MM.1S (cell line): ENCODE data around the gene AFAP1.

Experiments used
- DNase-seq: peaks from one replicate; pipeline ENCODE4 v3.0.0-alpha.2; 2015
- H2AFZ ChIP-seq: fragments of 300-600 bp; sonication (generic); 2 replicates; pipeline ENCODE4 v1.6.0; 2016; ENCODE audit warnings: antibody characterized with exemption, low read length
- H3F3A ChIP-seq: fragments of 300-600 bp; sonication (generic); 2 replicates; pipeline ENCODE4 v1.6.1; 2016; ENCODE audit warnings: mild to moderate bottlenecking, antibody characterized with exemption, low read length, moderate library complexity, mixed read lengths; ENCODE audit not compliant: insufficient read depth
- H3K27ac ChIP-seq: fragments of 300-600 bp; sonication (generic); 2 replicates; pipeline ENCODE4 v1.5.1; 2016; ENCODE audit warnings: mild to moderate bottlenecking, low read length
- H3K27me3 ChIP-seq: fragments of 300-600 bp; sonication (generic); replicated peaks from 2 replicates; pipeline ENCODE4 v1.6.0; 2016; ENCODE audit warnings: low read length; ENCODE audit not compliant: insufficient read depth
- H3K36me3 ChIP-seq: fragments of 300-600 bp; sonication (generic); replicated peaks from 2 replicates; pipeline ENCODE4 v1.6.1; 2016; ENCODE audit warnings: mild to moderate bottlenecking, low read length, mixed read lengths; ENCODE audit not compliant: insufficient read depth
- H3K4me1 ChIP-seq: fragments of 300-600 bp; sonication (generic); 2 replicates; pipeline ENCODE4 v1.6.1; 2016; ENCODE audit warnings: low read length, mixed read lengths
- H3K4me2 ChIP-seq: fragments of 300-600 bp; sonication (generic); 2 replicates; pipeline ENCODE4 v1.6.0; 2016; ENCODE audit warnings: low read depth, low read length
- H3K4me3 ChIP-seq: fragments of 300-600 bp; sonication (generic); 2 replicates; pipeline ENCODE4 v1.5.1; 2016; ENCODE audit warnings: low read length, mixed read lengths
- H3K79me2 ChIP-seq: fragments of 300-600 bp; sonication (generic); 2 replicates; pipeline ENCODE4 v1.6.1; 2016; ENCODE audit warnings: mixed run types, low read length, mixed read lengths
- H3K9ac ChIP-seq: fragments of 300-600 bp; sonication (generic); 2 replicates; pipeline ENCODE4 v1.6.1; 2016; ENCODE audit warnings: low read length, mixed read lengths
- H3K9me2 ChIP-seq: fragments of 300-600 bp; sonication (generic); replicated peaks from 2 replicates; pipeline ENCODE4 v1.6.1; 2016; ENCODE audit warnings: mild to moderate bottlenecking, low read length, mixed read lengths; ENCODE audit not compliant: insufficient read depth
- H3K9me3 ChIP-seq: fragments of 300-600 bp; sonication (generic); replicated peaks from 2 replicates; pipeline ENCODE4 v1.6.1; 2016; ENCODE audit warnings: mild to moderate bottlenecking, low read length, mixed read lengths; ENCODE audit not compliant: insufficient read depth
- H4K20me1 ChIP-seq: fragments of 300-600 bp; sonication (generic); 2 replicates; pipeline ENCODE4 v1.6.1; 2016; ENCODE audit warnings: mild to moderate bottlenecking, low read length, moderate library complexity, mixed read lengths; ENCODE audit not compliant: insufficient read depth
- CTCF ChIP-seq: fragments of 300-600 bp; sonication (generic); IDR thresholded peaks from 2 replicates; pipeline ENCODE4 v1.5.1; 2016; ENCODE audit warnings: antibody characterized with exemption, low read length, mixed read lengths
- EZH2 ChIP-seq: fragments of 300-600 bp; sonication (generic); optimal IDR thresholded peaks from 2 replicates; pipeline ENCODE3; 2017; ENCODE audit warnings: low read depth, mild to moderate bottlenecking, antibody characterized with exemption, low read length, mixed read lengths
- EZH2phosphoT487 ChIP-seq: fragments of 300-600 bp; sonication (generic); IDR thresholded peaks from 2 replicates; pipeline ENCODE4 v1.6.1; 2018; ENCODE audit warnings: antibody characterized with exemption, low read length

Gene AFAP1

GRCh38 chr4:7867191-7867590 lies 72.5 kb downstream of the AFAP1 start:
- Histone ChIP-seq H3F3A (no peaks in the 10 kb centered on the region), H3K27me3 (peaks cover 90% of the 10 kb centered on the region), H3K4me3 (no peak overlapping the region), H3K36me3 (no peaks in the 10 kb centered on the region), H3K27ac (no peak overlapping the region), H3K79me2 (no peaks in the 10 kb centered on the region), H3K9me3 (no peaks in the 10 kb centered on the region), H3K4me2 (no peak overlapping the region), H3K9me2 (no peaks in the 10 kb centered on the region), H3K9ac (no peak overlapping the region), H4K20me1 (no peaks in the 10 kb centered on the region), H2AFZ (no peak overlapping the region), H3K4me1 (no peaks in the 10 kb centered on the region)
- TF ChIP-seq CTCF = no peak
- TF ChIP-seq EZH2phosphoT487 = no peak
- TF ChIP-seq EZH2 = no peak
- no peak for DNase-seq

- no peak overlapping the region for H2AFZ ChIP-seq
- H3K27me3 ChIP-seq = peaks cover 89% of the 10 kb centered on the region
- H3K36me3 ChIP-seq = no peaks in the 10 kb centered on the region
- H3F3A ChIP-seq = no peaks in the 10 kb centered on the region
- no peaks in the 10 kb centered on the region for H3K79me2 ChIP-seq
- no peak overlapping the region for H3K4me2 ChIP-seq
- TF ChIP-seq EZH2phosphoT487 (no peak), EZH2 (no peak), CTCF (no peak)
- H3K9me3 ChIP-seq = no peaks in the 10 kb centered on the region
- H3K4me1 ChIP-seq = no peaks in the 10 kb centered on the region
- no peak overlapping the region for H3K9ac ChIP-seq
- H3K9me2 ChIP-seq = no peaks in the 10 kb centered on the region
- no peak for DNase-seq
- H3K27ac ChIP-seq = no peak overlapping the region
- no peak overlapping the region for H3K4me3 ChIP-seq
- no peaks in the 10 kb centered on the region for H4K20me1 ChIP-seq
These were observed 74.1 kb downstream of the AFAP1 start for GRCh38 chr4:7865533-7865932.

GRCh38 chr4:7864685-7865084 lies 75.0 kb downstream of the AFAP1 start:
- Histone ChIP-seq H3K79me2 (no peaks in the 10 kb centered on the region), H3K4me2 (no peak overlapping the region), H3F3A (no peaks in the 10 kb centered on the region), H4K20me1 (no peaks in the 10 kb centered on the region), H2AFZ (no peak overlapping the region), H3K36me3 (no peaks in the 10 kb centered on the region), H3K9me2 (no peaks in the 10 kb centered on the region), H3K9ac (no peak overlapping the region), H3K27me3 (peaks cover 89% of the 10 kb centered on the region), H3K9me3 (no peaks in the 10 kb centered on the region), H3K4me1 (no peaks in the 10 kb centered on the region), H3K27ac (no peak overlapping the region), H3K4me3 (no peak overlapping the region)
- no peak for TF ChIP-seq EZH2phosphoT487
- TF ChIP-seq CTCF = no peak
- TF ChIP-seq EZH2 = no peak
- DNase-seq = no peak
